Activated CD4-positive, alpha-beta T cell treated with anti-CD3 and anti-CD28 coated beads, Interleukin-2, amount 10 ng/mL, durations not matched to agents 24 days and 14 days (primary cell): Measurements from ENCODE around the gene TMEM38B. TPM values are rescaled to one million over a fixed set of nuclear protein-coding genes. Genes with fewer than 3 reads are reported as not detected.
"Not testable (repeated sequence)": the region's sequence is repeated elsewhere in the genome, so short reads cannot be mapped to it uniquely, and the experiment has no call there.

ENCODE experiments used
- DNase-seq: peaks from one replicate; pipeline ENCODE4 v3.0.0; 2022
- H3K27ac Mint-ChIP-seq: one replicate; pipeline ENCODE4 v1.8.0; 2022; ENCODE audit warnings: mild to moderate bottlenecking, mixed read lengths
- H3K27me3 Mint-ChIP-seq: one replicate; pipeline ENCODE4 v1.8.0; 2022; ENCODE audit warnings: mixed read lengths
- H3K36me3 Mint-ChIP-seq: one replicate; pipeline ENCODE4 v1.8.0; 2022; ENCODE audit warnings: low read depth, mild to moderate bottlenecking, mixed read lengths
- H3K4me1 Mint-ChIP-seq: one replicate; pipeline ENCODE4 v1.8.0; 2021; ENCODE audit warnings: mixed read lengths
- H3K4me3 Mint-ChIP-seq: one replicate; pipeline ENCODE4 v1.8.0; 2022; ENCODE audit warnings: mild to moderate bottlenecking, moderate library complexity, mixed read lengths
- H3K9me3 Mint-ChIP-seq: one replicate; pipeline ENCODE4 v1.8.0; 2021; ENCODE audit warnings: mixed read lengths
- intact Hi-C: fragments of 100-400 bp; cut with micrococcal nuclease; formaldehyde crosslinking; loops from one replicate; pipeline ENCODE4 v1.15.1; 2023
- total RNA-seq: library from RNA; stranded (reverse); gene quantifications from 2 replicates; pipeline ENCODE4 v1.2.3, GENCODE V29; 2022

Gene TMEM38B
- total RNA-seq, 1 donor from 2014 or later: 12.0 TPM

DNA sequence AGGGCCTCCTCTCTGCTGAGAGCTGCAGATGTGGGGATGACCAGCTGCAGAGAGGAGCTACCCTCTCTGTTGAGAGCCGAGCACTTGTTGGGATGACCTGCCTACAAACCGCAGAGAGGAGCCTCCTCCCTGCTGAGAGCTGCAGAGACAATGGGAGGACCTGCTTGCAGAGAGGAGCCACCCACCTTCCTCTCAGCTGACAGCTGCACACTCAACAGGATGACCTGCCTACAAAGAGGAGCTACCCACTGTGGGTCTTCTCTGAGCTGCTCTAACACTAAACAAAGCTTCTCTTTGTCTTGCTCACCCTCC, 19.6 kb downstream of the TMEM38B start:
- no peaks in the 10 kb centered on the region for H3K27me3 Mint-ChIP-seq
- H3K36me3 Mint-ChIP-seq: no peaks in the 10 kb centered on the region
- H3K4me1 Mint-ChIP-seq: no peaks in the 10 kb centered on the region
- no peaks in the 10 kb centered on the region for H3K9me3 Mint-ChIP-seq
- intact Hi-C loops: no loop called here
- no peak overlapping the region for H3K27ac Mint-ChIP-seq
- no peak overlapping the region for H3K4me3 Mint-ChIP-seq
- no peak for DNase-seq

DNA sequence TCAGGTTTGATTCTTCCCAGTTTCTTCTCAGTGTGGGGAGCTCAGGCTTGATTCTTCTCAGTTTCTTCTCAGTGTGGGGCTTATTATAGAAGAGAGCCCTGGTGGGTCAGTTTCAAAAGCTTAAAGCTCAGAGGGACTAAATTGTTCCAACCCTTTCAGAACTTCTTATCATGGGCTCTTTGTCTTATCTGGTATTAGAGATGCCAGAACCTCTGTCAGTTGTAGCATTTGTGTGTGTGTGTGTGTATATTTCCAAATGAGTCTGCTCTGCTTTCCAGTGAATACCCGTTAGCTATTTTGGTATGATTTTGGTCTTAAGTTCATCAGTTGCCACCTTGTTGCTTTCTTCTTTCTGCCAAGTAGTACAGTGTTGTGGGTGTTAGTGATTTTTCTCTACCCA, 21.8 kb downstream of the TMEM38B start:
- H3K4me3 Mint-ChIP-seq: no peak overlapping the region
- no peaks in the 10 kb centered on the region for H3K27me3 Mint-ChIP-seq
- no peak for DNase-seq
- H3K4me1 Mint-ChIP-seq: no peaks in the 10 kb centered on the region
- no peaks in the 10 kb centered on the region for H3K9me3 Mint-ChIP-seq
- H3K27ac Mint-ChIP-seq: no peak overlapping the region
- H3K36me3 Mint-ChIP-seq: no peaks in the 10 kb centered on the region
- intact Hi-C loops: loop anchor here (5.0 kb wide), 1 partner anchor 289 kb away; no protein-coding TSS in a partner anchor

DNA sequence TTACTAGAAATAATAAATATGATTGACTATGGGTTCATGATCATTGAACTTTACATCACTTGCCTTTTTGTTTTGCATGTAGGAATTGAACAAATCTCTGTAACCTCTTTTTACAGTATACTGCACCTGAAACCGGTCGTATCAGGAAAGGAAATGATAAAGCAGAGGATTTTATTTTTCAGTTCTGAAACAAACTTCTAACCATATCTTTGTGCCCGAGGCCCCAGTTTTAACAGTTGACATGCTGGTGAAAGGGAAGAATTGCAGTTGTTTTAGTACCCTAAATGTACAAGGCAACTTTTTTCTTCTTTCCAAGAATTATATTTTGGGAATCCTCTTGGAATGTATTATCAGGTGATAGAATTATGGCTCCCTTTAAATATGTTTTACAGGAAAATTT, 27.8 kb downstream of the TMEM38B start:
- no peak overlapping the region for H3K27ac Mint-ChIP-seq
- H3K27me3 Mint-ChIP-seq: no peaks in the 10 kb centered on the region
- no peaks in the 10 kb centered on the region for H3K9me3 Mint-ChIP-seq
- no peaks in the 10 kb centered on the region for H3K36me3 Mint-ChIP-seq
- DNase-seq: no peak
- no peak overlapping the region for H3K4me3 Mint-ChIP-seq
- no peaks in the 10 kb centered on the region for H3K4me1 Mint-ChIP-seq
- intact Hi-C loops: no loop called here

DNA sequence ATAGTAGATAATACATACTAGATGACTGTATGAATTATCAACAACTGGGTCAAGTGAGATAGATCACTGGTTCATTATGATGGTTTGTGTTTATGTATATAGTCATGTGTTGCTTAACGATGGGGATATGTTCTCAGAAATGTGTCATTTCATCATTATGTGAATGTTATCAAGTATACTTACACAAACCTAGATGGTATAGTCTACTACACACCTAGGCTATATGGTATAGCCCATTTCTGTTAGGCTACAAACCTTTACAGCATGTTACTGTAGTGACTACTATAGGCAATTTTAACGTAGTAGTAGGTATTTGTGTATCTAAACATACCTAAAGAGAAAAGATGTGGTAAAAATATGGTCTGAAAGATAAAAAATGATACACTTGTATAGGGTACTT, 31.0 kb downstream of the TMEM38B start:
- Mint-ChIP-seq H3K27me3 (no peaks in the 10 kb centered on the region), H3K36me3 (peaks cover 3% of the 10 kb centered on the region), H3K4me1 (no peaks in the 10 kb centered on the region), H3K27ac (no peak overlapping the region), H3K9me3 (no peaks in the 10 kb centered on the region), H3K4me3 (no peak overlapping the region)
- intact Hi-C loops: no loop called here
- DNase-seq: no peak

DNA sequence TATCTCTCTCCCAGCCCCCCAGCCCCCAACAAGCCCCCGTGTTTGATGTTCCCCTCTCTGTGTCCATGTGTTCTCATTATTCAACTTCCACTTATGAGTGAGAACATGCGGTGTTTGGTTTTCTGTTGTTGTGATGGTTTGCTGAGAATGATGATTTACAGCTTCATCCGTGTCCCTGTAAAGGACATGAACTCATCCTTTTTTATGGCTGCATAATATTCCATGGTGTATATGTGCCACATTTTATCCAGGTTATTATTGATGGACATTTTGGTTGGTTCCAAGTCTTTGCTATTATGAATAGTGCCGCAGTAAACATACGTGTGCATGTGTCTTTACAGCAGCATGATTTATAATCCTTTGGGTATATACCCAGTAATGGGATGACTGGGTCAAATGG, 33.9 kb downstream of the TMEM38B start:
- H3K27me3 Mint-ChIP-seq, H3K36me3 Mint-ChIP-seq, H3K4me3 Mint-ChIP-seq, H3K4me1 Mint-ChIP-seq, intact Hi-C loops, H3K27ac Mint-ChIP-seq, DNase-seq: not testable (repeated sequence)
- H3K9me3 Mint-ChIP-seq: peaks cover 12% of the 10 kb centered on the region

DNA sequence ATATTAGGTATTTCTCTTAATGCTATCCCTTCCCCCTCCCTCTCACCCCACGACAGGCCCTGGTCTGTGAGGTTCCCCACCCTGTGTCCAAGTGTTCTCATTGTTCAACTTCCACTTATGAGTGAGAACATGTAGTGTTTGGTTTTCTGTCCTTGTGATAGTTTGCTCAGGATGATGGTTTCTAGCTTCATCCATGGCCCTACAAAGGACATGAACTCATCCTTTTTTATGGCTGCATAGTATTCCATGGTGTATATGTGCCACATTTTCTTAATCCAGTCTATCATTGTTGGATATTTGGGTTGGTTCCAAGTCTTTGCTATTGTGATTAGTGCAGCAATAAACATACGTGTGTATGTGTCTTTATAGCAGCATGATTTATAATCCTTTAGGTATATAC, 37.1 kb downstream of the TMEM38B start:
- H3K27me3 Mint-ChIP-seq, intact Hi-C loops, H3K4me3 Mint-ChIP-seq, DNase-seq, H3K4me1 Mint-ChIP-seq, H3K27ac Mint-ChIP-seq, H3K36me3 Mint-ChIP-seq: not testable (repeated sequence)
- peaks cover 29% of the 10 kb centered on the region for H3K9me3 Mint-ChIP-seq

DNA sequence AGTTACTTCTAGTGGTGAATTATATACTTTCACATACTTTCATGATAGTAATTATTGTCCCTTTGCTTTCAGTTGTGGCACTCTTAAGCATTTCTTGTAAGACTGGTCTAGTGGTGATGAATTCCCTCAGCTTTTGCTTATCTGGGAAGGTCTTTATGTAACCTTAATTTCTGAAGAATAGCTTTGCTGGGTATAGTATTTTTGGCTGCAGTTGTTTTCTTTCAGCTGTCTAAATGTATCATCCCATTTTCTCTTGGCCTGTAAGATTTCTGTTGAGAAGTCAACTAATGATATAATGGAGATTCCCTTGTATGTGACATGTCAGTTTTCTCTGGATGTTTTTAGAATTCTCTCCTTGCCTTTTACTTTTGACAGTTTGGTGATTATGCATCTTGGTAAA, 41.0 kb downstream of the TMEM38B start:
- Mint-ChIP-seq H3K27ac (no peak overlapping the region), H3K27me3 (no peaks in the 10 kb centered on the region), H3K36me3 (peaks cover 8% of the 10 kb centered on the region), H3K9me3 (peaks cover 29% of the 10 kb centered on the region), H3K4me1 (no peaks in the 10 kb centered on the region), H3K4me3 (no peak overlapping the region)
- intact Hi-C loops: no loop called here
- no peak for DNase-seq

DNA sequence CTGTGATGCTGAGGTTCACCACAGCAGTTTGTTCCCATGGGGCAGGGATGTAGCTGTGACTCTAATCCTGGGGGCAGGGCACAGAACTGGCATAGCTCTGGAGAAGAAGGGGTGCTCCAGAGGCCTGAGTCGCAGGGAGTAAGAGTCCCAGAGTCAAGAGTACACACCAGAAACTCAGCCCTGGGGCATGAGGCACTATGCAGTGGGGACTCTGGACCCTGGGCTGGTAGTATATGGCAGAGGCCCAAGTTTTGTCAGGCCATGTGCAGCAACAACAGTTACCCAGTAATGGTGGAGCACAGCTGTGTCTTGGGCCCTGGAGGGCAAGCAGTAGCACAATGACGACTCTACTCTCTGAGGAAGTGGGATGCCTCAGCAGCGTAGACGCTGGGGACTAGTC, 42.9 kb downstream of the TMEM38B start:
- Mint-ChIP-seq H3K36me3 (peaks cover 8% of the 10 kb centered on the region), H3K27me3 (no peaks in the 10 kb centered on the region), H3K27ac (no peak overlapping the region), H3K4me1 (no peaks in the 10 kb centered on the region), H3K4me3 (no peak overlapping the region), H3K9me3 (peaks cover 25% of the 10 kb centered on the region)
- no peak for DNase-seq
- intact Hi-C loops: no loop called here

DNA sequence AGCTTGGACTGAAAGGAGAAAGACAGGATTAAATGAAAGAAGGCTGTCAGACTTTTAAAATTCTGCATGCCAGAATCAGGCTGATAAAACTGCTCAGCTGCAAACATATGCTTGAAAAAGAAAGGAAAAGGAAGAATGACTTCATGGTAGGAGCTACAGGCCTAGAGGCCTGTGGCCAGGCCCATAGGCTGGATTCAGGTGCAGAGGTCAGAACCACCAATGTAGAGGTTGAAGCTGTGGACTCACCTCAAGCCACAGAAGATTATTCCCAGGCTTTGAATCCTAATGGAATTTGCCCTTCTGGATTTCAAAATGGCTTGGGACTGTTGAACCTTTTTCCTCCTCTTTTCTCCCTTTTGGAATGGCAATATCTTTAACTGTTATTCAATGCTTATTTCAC, 47.7 kb downstream of the TMEM38B start:
- Mint-ChIP-seq H3K27ac (no peak overlapping the region), H3K36me3 (no peaks in the 10 kb centered on the region), H3K9me3 (no peaks in the 10 kb centered on the region), H3K27me3 (no peaks in the 10 kb centered on the region), H3K4me3 (no peak overlapping the region), H3K4me1 (no peaks in the 10 kb centered on the region)
- intact Hi-C loops: no loop called here
- no peak for DNase-seq

DNA sequence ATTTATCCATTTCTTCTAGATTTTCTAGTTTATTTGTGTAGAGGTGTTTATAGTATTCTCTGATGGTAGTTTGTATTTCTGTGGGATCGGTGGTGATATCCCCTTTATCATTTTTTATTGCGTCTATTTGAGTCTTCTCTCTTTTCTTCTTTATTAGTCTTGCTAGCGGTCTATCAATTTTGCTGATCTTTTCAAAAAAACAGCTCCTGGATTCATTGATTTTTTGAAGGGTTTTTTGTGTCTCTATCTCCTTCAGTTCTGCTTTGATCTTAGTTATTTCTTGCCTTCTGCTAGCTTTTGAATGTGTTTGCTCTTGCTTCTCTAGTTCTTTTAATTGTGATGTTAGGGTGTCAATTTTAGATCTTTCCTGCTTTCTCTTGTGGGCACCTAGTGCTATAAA, 53.0 kb downstream of the TMEM38B start:
- intact Hi-C loops, H3K27me3 Mint-ChIP-seq, DNase-seq, H3K4me1 Mint-ChIP-seq, H3K27ac Mint-ChIP-seq, H3K4me3 Mint-ChIP-seq: not testable (repeated sequence)
- H3K9me3 Mint-ChIP-seq: peaks cover 10% of the 10 kb centered on the region
- H3K36me3 Mint-ChIP-seq: peaks cover 14% of the 10 kb centered on the region

DNA sequence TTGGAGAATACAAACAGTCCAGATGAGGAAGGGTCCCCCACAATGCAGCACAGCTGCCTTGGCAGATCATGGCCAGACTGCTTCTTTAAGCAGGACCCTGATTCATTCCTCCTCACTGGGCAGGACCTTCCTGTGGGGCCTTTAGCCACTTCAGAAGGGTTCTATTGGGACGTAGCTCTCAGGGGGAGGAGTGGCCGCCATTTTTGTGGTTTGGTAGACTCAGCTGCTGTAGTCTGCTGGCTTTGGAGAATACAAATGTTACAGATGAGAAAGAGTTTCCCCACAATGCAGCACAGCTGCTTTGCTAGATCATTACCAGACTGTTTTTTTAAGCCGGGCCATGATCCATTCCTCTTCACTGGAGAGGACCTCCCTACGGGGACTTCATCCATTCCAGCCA, 57.4 kb downstream of the TMEM38B start:
- Mint-ChIP-seq H3K36me3 (peaks cover 14% of the 10 kb centered on the region), H3K9me3 (peaks cover 21% of the 10 kb centered on the region), H3K4me1 (no peaks in the 10 kb centered on the region), H3K27me3 (no peaks in the 10 kb centered on the region), H3K4me3 (no peak overlapping the region), H3K27ac (no peak overlapping the region)
- intact Hi-C loops: no loop called here
- DNase-seq: no peak

DNA sequence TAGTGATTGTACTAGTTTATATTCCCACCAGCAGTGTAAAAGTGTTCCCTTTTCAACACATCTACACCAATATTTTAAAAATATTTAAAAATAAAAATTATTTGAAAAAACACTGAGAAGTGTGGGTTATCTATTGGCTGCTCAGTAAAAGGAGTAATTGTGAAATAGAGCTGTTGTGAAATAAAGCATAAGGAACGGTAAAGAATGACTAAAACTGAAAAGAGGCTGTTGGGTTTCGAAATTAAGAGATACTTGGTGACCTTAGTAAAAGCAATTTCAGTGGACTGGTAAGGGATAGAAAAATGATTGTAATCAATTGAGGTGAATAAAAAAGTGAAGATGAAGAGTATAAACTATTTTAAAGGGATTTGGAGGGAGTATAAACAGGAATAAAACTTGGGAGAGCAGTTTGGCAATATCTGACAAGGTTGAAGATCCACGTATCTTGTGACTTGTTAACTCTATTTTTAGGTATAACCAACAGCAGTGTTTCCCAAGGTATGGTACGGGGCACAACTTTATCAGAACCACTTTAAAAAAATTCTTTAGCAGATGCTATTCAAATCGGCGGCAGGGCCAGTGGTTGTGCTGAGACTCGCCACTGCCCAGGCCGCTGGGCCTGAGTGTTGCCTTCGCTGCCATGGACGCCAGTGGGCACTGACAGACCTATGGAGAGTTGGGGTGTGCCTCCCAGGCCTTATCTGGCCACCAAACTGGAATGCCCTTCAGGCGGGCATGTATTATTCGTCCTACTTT, 63.3 kb downstream of the TMEM38B start:
- Mint-ChIP-seq H3K36me3 (no peaks in the 10 kb centered on the region), H3K9me3 (peaks cover 19% of the 10 kb centered on the region), H3K27me3 (no peaks in the 10 kb centered on the region), H3K4me1 (no peaks in the 10 kb centered on the region), H3K27ac (no peak overlapping the region), H3K4me3 (no peak overlapping the region)
- DNase-seq: no peak
- intact Hi-C loops: no loop called here

DNA sequence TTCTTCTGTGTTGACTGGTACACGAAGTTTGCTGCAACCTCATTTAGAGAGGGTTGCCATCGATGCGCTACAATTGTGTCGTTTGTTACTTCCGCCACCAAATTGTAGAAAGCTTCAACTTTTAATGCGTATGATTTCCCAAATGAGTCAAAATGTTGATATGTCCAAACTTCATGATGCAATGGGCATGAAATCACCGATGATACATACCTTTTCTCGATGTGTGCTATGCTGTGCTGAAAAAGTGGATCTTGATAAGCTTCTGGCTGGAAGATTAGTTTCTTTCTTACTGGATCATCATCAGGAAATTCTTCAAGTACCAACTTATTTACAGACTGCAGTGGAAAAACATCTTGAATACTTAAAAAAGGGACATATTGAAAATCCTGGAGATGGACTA, 65.7 kb downstream of the TMEM38B start:
- no peak overlapping the region for H3K4me3 Mint-ChIP-seq
- H3K27me3 Mint-ChIP-seq: no peaks in the 10 kb centered on the region
- DNase-seq: no peak
- peaks cover 9% of the 10 kb centered on the region for H3K9me3 Mint-ChIP-seq
- H3K4me1 Mint-ChIP-seq: no peaks in the 10 kb centered on the region
- no peak overlapping the region for H3K27ac Mint-ChIP-seq
- intact Hi-C loops: no loop called here
- H3K36me3 Mint-ChIP-seq: no peaks in the 10 kb centered on the region

DNA sequence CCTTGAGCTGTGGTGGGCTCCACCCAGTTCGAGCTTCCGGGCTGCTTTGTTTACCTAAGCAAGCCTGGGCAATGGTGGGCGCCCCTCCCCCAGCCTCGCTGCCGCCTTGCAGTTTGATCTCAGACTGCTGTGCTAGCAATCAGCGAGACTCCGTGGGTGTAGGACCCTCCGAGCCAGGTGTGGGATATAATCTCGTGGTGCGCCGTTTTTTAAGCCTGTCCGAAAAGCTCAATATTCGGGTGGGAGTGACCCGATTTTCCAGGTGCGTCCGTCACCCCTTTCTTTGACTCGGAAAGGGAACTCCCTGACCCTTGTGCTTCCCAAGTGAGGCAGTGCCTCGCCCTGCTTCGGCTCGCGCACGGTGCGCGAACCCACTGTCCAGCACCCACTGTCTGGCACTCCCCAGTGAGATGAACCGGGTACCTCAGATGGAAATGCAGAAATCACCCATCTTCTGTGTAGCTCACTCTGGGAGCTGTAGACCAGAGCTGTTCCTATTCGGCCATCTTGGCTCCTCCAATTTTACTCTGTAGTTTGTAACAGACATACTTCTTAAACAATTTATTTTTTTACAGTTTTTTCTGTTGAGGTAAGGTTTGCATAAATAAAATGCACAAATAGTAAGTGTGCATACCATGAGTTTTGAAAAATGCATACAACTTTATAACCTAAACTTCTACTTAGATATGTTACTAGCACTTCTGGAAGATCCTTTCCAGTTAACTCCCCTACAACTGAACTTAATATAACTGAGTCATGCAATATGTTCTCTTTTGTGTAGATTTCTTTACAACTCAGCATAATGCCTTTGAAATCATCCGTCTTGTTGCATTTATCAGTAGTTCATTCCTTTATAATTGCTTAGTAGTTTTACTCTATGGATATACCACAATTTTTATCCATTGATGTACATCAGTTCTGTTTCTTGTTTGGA, 88.5 kb downstream of the TMEM38B start:
- H3K27me3 Mint-ChIP-seq, H3K4me3 Mint-ChIP-seq, H3K27ac Mint-ChIP-seq, H3K36me3 Mint-ChIP-seq, H3K4me1 Mint-ChIP-seq, DNase-seq, intact Hi-C loops: not testable (repeated sequence)
- peaks cover 10% of the 10 kb centered on the region for H3K9me3 Mint-ChIP-seq
